Activated naive CD8-positive, alpha-beta T cell treated with anti-CD3 and anti-CD28 coated beads, Interleukin-2, amount 50 U/mL, for 24 hours (primary cell): Measurements from ENCODE around the gene TFB1M.

Source experiments
- ATAC-seq: fragments of 150-1000 bp; cut with Tn5 transposase; one replicate; pipeline ENCODE4 v1.10.0; 2021
- DNase-seq: peaks from one replicate; pipeline ENCODE4 v3.0.0; 2021
- H3K27ac Mint-ChIP-seq: one replicate; pipeline ENCODE4 v1.8.0; 2021; ENCODE audit warnings: mild to moderate bottlenecking, mixed read lengths
- H3K27me3 Mint-ChIP-seq: one replicate; pipeline ENCODE4 v1.8.0; 2021; ENCODE audit warnings: mixed read lengths
- H3K36me3 Mint-ChIP-seq: one replicate; pipeline ENCODE4 v1.8.0; 2021; ENCODE audit warnings: low read depth, mixed read lengths
- H3K4me1 Mint-ChIP-seq: one replicate; pipeline ENCODE4 v1.8.0; 2021; ENCODE audit warnings: mixed read lengths
- H3K4me3 Mint-ChIP-seq: one replicate; pipeline ENCODE4 v1.8.0; 2021; ENCODE audit warnings: mild to moderate bottlenecking, moderate library complexity, mixed read lengths
- H3K9me3 Mint-ChIP-seq: one replicate; pipeline ENCODE4 v1.8.0; 2021; ENCODE audit warnings: mixed read lengths

TFB1M gene

DNA sequence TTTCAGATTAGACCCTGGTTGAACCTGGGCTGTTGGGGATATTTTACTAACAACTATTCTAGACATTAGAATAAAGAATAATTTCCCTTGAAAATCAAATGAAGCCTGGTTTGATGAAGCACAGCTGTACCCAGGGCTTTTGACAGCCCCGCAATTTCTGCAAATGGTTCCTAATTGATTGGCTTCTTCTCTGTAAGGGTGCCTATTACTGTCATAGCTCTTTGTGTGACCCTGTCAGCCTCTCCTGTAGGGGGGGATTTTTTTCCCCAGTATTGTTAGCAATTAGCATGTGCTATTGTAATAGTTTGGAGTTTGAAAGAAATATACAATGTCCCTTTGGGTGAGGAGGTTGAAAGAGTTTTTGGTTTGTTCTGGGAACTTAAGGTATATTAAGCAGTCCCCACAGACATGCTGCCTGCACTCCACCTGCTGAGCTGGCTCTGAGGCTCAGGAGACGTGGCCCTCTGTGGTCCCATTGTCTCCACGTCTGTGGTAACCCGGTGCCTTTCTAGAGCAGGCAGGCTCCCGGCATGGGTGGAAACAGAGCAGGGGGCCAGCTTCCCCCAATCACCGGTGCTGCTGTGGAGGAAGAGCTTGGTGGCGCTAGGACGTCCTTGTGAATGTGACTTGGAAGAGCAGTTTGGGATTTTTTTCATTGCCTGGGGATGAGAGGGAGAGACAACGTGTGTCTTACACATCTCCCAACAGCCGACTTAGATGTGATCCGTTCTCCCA, 97.8 kb downstream of the TFB1M start:
- Mint-ChIP-seq H3K27me3 (peaks cover 2% of the 10 kb centered on the region), H3K9me3 (no peaks in the 10 kb centered on the region), H3K4me3 (no peak overlapping the region), H3K36me3 (peaks cover 10% of the 10 kb centered on the region), H3K4me1 (peaks cover 8% of the 10 kb centered on the region), H3K27ac (no peak overlapping the region)
- no peak for ATAC-seq
- DNase-seq = no peak

DNA sequence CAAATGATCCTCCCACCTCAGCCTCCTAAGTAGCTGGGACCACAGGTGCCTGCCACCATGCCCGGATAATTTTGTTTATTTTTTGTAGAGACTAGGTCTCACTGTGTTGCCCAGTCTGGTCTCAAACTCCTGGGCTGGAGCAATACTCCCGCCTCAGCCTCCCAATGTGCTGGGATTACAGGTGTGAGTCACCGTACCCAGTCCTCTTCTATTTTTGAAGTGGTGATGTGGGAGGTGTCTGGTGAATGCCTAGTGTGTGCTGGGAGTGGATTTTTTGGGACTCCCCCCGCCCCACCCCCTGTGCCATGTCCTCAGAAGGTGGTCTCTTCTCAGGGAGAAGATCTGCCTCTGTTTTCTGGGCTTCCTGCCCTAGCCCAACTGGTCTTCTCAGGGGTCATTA, 98.4 kb downstream of the TFB1M start:
- DNase-seq (no peak), ATAC-seq (peak; percentile 53)
- H3K36me3 Mint-ChIP-seq = peaks cover 11% of the 10 kb centered on the region
- H3K27ac Mint-ChIP-seq = no peak overlapping the region
- H3K9me3 Mint-ChIP-seq = no peaks in the 10 kb centered on the region
- H3K4me3 Mint-ChIP-seq = no peak overlapping the region
- peaks cover 2% of the 10 kb centered on the region for H3K27me3 Mint-ChIP-seq
- H3K4me1 Mint-ChIP-seq = peaks cover 8% of the 10 kb centered on the region

DNA sequence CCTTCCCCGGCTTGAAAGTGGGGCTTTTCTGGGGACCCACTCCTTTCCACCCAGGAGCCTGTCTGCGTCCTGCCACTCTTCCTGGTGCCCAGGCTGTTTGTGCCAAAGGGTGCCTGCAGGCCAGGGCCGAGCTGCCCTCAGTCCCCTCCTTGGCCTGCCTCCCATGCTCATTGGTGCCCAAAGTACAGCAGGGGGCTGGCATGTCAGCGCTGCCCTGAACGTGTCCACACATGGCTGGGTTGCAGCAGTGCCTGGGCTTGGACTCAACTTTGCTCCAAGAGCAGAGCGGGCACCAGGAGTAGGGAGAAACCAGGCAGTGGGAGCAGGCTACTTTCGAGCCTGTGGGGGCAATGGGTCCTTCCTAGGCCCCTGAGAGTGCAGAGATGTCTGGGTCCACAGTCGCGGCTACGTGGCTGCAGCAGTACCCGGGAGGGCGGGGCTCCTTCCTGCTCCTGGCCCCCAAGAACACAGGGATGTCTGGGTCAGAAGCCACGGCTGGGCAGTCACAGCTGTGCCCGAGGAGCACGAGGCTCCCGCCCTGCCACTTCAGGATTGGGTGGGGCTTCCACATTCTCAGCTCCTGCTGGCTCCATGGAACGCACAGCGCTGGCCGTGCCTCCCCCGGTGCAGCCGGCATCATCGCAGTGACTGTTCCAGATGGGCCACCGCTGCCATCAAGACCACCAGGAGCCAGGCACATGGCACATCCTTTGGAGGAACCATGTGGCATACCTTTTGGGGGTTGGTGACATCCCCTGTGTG, 100.5 kb downstream of the TFB1M start:
- Mint-ChIP-seq H3K27me3 (no peaks in the 10 kb centered on the region), H3K27ac (no peak overlapping the region), H3K36me3 (peaks cover 11% of the 10 kb centered on the region), H3K9me3 (no peaks in the 10 kb centered on the region), H3K4me3 (no peak overlapping the region), H3K4me1 (peaks cover 8% of the 10 kb centered on the region)
- DNase-seq (no peak), ATAC-seq (no peak)

DNA sequence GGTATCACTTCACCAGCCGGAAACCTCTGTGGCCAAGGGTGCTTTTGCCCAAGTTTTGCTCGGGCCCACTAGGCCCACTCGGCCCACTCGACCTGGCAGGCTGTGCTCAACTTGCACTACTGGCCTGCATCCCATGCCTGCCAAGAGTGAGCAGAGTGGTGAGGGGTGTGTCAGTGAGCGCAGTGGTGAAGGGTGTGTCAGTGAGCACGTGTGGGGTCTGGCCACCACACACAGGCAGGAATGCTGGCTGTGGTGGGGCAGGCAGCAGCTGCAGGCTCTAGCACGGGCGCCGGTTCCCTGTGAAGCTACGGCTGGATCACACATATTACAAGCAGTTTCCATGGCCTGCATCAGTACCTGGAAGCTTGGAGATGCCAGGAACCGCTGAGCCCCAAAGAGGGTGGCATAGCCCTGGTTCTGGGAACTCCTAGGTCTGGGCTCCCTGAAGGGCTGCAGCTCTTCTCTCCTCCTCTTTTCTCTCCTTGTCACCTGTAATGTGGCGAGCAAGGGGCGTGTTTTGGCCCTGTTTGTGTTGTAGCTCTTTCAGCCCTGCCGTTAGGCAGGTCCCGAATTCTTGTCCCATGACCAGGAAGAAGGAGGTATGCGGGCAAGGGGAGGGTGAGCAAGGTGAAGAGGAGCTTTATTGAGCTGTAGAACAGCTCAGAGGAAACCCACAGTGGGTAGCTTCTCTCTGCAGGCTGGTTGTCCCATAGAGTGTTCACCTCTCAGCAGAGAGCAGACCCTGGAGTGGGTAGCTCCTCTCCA, 101.5 kb downstream of the TFB1M start:
- ATAC-seq (no peak), DNase-seq (no peak)
- H3K27ac Mint-ChIP-seq = no peak overlapping the region
- peaks cover 11% of the 10 kb centered on the region for H3K36me3 Mint-ChIP-seq
- H3K27me3 Mint-ChIP-seq = no peaks in the 10 kb centered on the region
- H3K9me3 Mint-ChIP-seq = no peaks in the 10 kb centered on the region
- no peak overlapping the region for H3K4me3 Mint-ChIP-seq
- peaks cover 8% of the 10 kb centered on the region for H3K4me1 Mint-ChIP-seq

DNA sequence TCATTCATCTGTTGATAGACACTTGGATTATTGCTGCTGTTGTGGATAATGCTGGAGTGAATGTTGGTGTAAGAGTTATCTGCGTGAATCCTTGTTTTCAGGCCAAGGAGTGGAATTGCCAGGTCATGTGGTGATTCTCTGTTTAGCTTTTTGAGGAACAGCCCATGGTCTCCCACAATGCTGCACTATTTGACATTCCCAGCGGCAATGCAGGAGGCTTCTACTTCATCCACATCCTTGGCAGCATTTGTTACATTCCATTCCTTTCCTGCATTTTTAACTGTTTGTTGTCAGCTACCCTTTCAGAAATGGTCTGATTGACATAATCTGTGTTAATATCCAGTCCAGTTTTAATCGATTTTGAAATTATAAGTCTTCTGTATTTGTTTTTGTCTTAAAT, 102.2 kb downstream of the TFB1M start:
- peaks cover 8% of the 10 kb centered on the region for H3K4me1 Mint-ChIP-seq
- H3K4me3 Mint-ChIP-seq = no peak overlapping the region
- H3K27me3 Mint-ChIP-seq = no peaks in the 10 kb centered on the region
- ATAC-seq = no peak
- peaks cover 11% of the 10 kb centered on the region for H3K36me3 Mint-ChIP-seq
- no peaks in the 10 kb centered on the region for H3K9me3 Mint-ChIP-seq
- no peak overlapping the region for H3K27ac Mint-ChIP-seq
- DNase-seq = no peak

DNA sequence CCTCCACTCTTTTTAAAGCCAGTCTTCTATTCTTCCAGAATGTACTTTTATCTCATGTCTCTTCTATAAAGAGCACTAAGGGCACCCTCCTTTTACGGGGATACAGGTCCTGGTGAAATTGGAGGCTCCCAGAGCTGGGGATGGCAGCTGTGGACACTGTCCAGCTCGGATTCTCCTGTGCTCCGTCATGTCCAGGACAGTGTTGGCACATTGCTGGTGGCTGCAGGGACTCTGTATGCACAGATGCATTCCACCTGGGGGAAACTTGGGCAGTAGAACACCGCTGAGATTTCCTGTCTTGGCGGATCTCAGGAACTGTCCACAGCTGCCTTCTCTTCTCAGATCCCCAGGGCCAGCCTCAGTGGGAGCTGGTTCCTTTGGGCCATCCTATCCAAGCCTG, 107.1 kb downstream of the TFB1M start:
- no peaks in the 10 kb centered on the region for H3K9me3 Mint-ChIP-seq
- no peak overlapping the region for H3K27ac Mint-ChIP-seq
- H3K4me3 Mint-ChIP-seq = no peak overlapping the region
- ATAC-seq (no peak), DNase-seq (no peak)
- H3K36me3 Mint-ChIP-seq = peaks cover 10% of the 10 kb centered on the region
- H3K4me1 Mint-ChIP-seq = no peaks in the 10 kb centered on the region
- H3K27me3 Mint-ChIP-seq = no peaks in the 10 kb centered on the region
